WTC11 (cell line): ENCODE results near the gene PCDH9.

Source experiments
- CTCF ChIP-seq: fragments of 200-600 bp; IDR thresholded peaks from 2 replicates; pipeline ENCODE4 v1.8.0; 2022; ENCODE audit warnings: antibody characterized with exemption
- ESRRA ChIP-seq: sonication (generic); formaldehyde crosslinking; IDR thresholded peaks from 2 replicates; pipeline ENCODE4 v1.8.1; 2022; ENCODE audit warnings: mild to moderate bottlenecking, missing genetic modification reagents, borderline replicate concordance
- GTF2I ChIP-seq: fragments of 250-450 bp; sonication (Bioruptor Pico); conservative IDR thresholded peaks from 2 replicates; pipeline ENCODE4 v1.4.0; 2021; ENCODE audit warnings: mild to moderate bottlenecking
- HMGXB4 ChIP-seq: sonication (generic); formaldehyde crosslinking; IDR thresholded peaks from 2 replicates; pipeline ENCODE4 v1.8.1; 2023; ENCODE audit warnings: mild to moderate bottlenecking, moderate library complexity, missing genetic modification reagents
- MAX ChIP-seq: sonication (generic); formaldehyde crosslinking; IDR thresholded peaks from 2 replicates; pipeline ENCODE4 v1.8.0; 2022; ENCODE audit warnings: mild to moderate bottlenecking, missing genetic modification reagents
- NFYB ChIP-seq: sonication (generic); formaldehyde crosslinking; conservative IDR thresholded peaks from 2 replicates; pipeline ENCODE4 v1.8.0; 2022; ENCODE audit warnings: low read depth, missing genetic modification reagents
- USF2 ChIP-seq: sonication (generic); formaldehyde crosslinking; IDR thresholded peaks from 2 replicates; pipeline ENCODE4 v1.8.1; 2023; ENCODE audit warnings: mild to moderate bottlenecking, missing genetic modification reagents, moderate library complexity
- ZBTB43 ChIP-seq: sonication (generic); formaldehyde crosslinking; IDR thresholded peaks from 2 replicates; pipeline ENCODE4 v1.8.1; 2023; ENCODE audit warnings: mild to moderate bottlenecking, missing genetic modification reagents
- ZNF121 ChIP-seq: sonication (generic); formaldehyde crosslinking; IDR thresholded peaks from 2 replicates; pipeline ENCODE4 v1.8.0; 2023; ENCODE audit warnings: missing genetic modification reagents
- ZNF532 ChIP-seq: fragments of 250-450 bp; sonication (Bioruptor Pico); IDR thresholded peaks from 2 replicates; pipeline ENCODE4 v1.9.0; 2021; ENCODE audit warnings: mild to moderate bottlenecking, borderline replicate concordance
- ZSCAN18 ChIP-seq: fragments of 250-450 bp; sonication (Bioruptor Pico); IDR thresholded peaks from 2 replicates; pipeline ENCODE4 v2.1.2; 2022; ENCODE audit warnings: mild to moderate bottlenecking, moderate library complexity

- TF ChIP-seq HMGXB4 (CRISPR knock-in tag): no peak
- TF ChIP-seq CTCF: no peak
- TF ChIP-seq ZNF121 (CRISPR knock-in tag): no peak
- no peak for TF ChIP-seq MAX (CRISPR knock-in tag)
- no peak for TF ChIP-seq ZSCAN18 (CRISPR knock-in tag)
- no peak for TF ChIP-seq ESRRA
- TF ChIP-seq GTF2I (CRISPR knock-in tag): no peak
- TF ChIP-seq ZNF532: no peak
- TF ChIP-seq USF2 (CRISPR knock-in tag): no peak
- no peak for TF ChIP-seq ZBTB43
- TF ChIP-seq NFYB (CRISPR knock-in tag): no peak
Observed at GRCh38 chr13:66560991-66561390, 669.1 kb downstream of the PCDH9 start.
